ENCODE measurements around the gene OR6Y1. TPM values are rescaled to one million over a fixed set of nuclear protein-coding genes. Genes with fewer than 3 reads are reported as not detected.

OR6Y1 gene
- total and polyA plus RNA-seq, 4 donors, result not detected

- no peak overlapping the region for H3K27ac ChIP-seq (ENCODE audit: low read depth in 1 of 2, low read length in 2 of 2)
- H3K36me3 ChIP-seq (ENCODE audit: control insufficient read depth in 4 of 4, insufficient read depth in 3 of 4, low read depth in 1 of 4, low read length in 3 of 4), result no peaks in the 10 kb centered on the region
- TF ChIP-seq RAD21 (IDR thresholded peaks at IDR 0.05) (no peak), NR2F2 (IDR thresholded peaks at IDR 0.05) (no peak), HNF4G (IDR thresholded peaks at IDR 0.05) (no peak), YY1 (IDR thresholded peaks at IDR 0.05) (no peak)
- no peaks in the 10 kb centered on the region for H3K9me3 ChIP-seq (ENCODE audit: control insufficient read depth in 4 of 4, low read length in 3 of 4)
- H3K4me1 ChIP-seq (ENCODE audit: control insufficient read depth in 4 of 4, insufficient read depth in 4 of 4, low read length in 3 of 4), result no peaks in the 10 kb centered on the region
- H3K9ac ChIP-seq (ENCODE audit: low read depth in 1 of 2, low read length in 2 of 2), result no peak overlapping the region
- H3K4me3 ChIP-seq (ENCODE audit: low read depth in 1 of 3, low read length in 3 of 3), result no peak overlapping the region
- H3K27me3 ChIP-seq (ENCODE audit: control insufficient read depth in 4 of 4, insufficient read depth in 4 of 4, low read length in 3 of 4), result no peaks in the 10 kb centered on the region
- 74% methylated on average over 3 of the region's 3 CpGs for WGBS
- no peak for DNase-seq (ENCODE audit: low spot score)
Observed at GRCh38 chr1:158520955-158521665, 33.1 kb downstream of the OR6Y1 start.

- TF ChIP-seq ATF3 (IDR thresholded peaks at IDR 0.05) (no peak), FOXA2 (IDR thresholded peaks at IDR 0.05) (no peak)
- H3K36me3 ChIP-seq (ENCODE audit: control insufficient read depth in 4 of 4, insufficient read depth in 3 of 4, low read depth in 1 of 4, low read length in 3 of 4), result no peaks in the 10 kb centered on the region
- no peak overlapping the region for H3K27ac ChIP-seq (ENCODE audit: low read depth in 1 of 2, low read length in 2 of 2)
- H3K9ac ChIP-seq (ENCODE audit: low read depth in 1 of 2, low read length in 2 of 2), result no peak overlapping the region
- H3K27me3 ChIP-seq (ENCODE audit: control insufficient read depth in 4 of 4, insufficient read depth in 4 of 4, low read length in 3 of 4), result peaks cover 0 to 4% (median 1%) of the 10 kb centered on the region in 4 donors
- H3K4me3 ChIP-seq (ENCODE audit: low read depth in 1 of 3, low read length in 3 of 3), result no peak overlapping the region
- 41% methylated on average over 1 of the region's 1 CpG for WGBS
- H3K9me3 ChIP-seq (ENCODE audit: control insufficient read depth in 4 of 4, low read length in 3 of 4), result no peaks in the 10 kb centered on the region
- DNase-seq (ENCODE audit: low spot score), result no peak
- H3K4me1 ChIP-seq (ENCODE audit: control insufficient read depth in 4 of 4, insufficient read depth in 4 of 4, low read length in 3 of 4), result no peaks in the 10 kb centered on the region
Observed at GRCh38 chr1:158520021-158520420, 34.2 kb downstream of the OR6Y1 start.

DNA sequence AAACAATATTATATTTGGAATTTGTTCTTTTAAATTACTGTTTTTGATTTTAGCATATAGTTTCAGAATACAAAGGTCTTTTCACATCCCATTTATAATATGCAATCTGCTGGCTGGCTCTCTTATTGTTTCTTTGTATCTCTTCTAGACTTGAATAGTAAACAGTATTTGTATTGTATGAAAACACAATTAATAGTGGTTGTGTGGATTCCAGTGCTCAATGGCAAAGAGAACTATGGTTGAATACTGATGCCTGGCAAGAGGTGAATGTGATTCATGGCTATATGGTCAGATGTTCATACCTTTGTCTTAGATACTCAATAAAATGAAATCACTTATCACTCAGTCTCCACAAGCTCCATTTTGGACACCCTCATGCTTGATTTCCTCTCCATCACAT, 37.2 kb downstream of the OR6Y1 start:
- Histone ChIP-seq H3K9ac (ENCODE audit: low read depth in 1 of 2, low read length in 2 of 2) (no peak overlapping the region), H3K4me3 (ENCODE audit: low read depth in 1 of 3, low read length in 3 of 3) (no peak overlapping the region), H3K27me3 (ENCODE audit: control insufficient read depth in 4 of 4, insufficient read depth in 4 of 4, low read length in 3 of 4) (peaks cover 0 to 6% (median 1%) of the 10 kb centered on the region in 4 donors), H3K9me3 (ENCODE audit: control insufficient read depth in 4 of 4, low read length in 3 of 4) (no peaks in the 10 kb centered on the region), H3K27ac (ENCODE audit: low read depth in 1 of 2, low read length in 2 of 2) (no peak overlapping the region), H3K4me1 (ENCODE audit: control insufficient read depth in 4 of 4, insufficient read depth in 4 of 4, low read length in 3 of 4) (no peaks in the 10 kb centered on the region), H3K36me3 (ENCODE audit: control insufficient read depth in 4 of 4, insufficient read depth in 3 of 4, low read depth in 1 of 4, low read length in 3 of 4) (no peaks in the 10 kb centered on the region)
- TF ChIP-seq YY1 (IDR thresholded peaks at IDR 0.05) (no peak), MAX (IDR thresholded peaks at IDR 0.05) (no peak), ZBTB33 (IDR thresholded peaks at IDR 0.05) (no peak), TAF1 (conservative IDR thresholded peaks at IDR 0.05) (no peak), FOXA2 (IDR thresholded peaks at IDR 0.05) (no peak), HNF4A (conservative IDR thresholded peaks at IDR 0.05) (no peak), ATF3 (IDR thresholded peaks at IDR 0.05) (no peak), RXRA (IDR thresholded peaks at IDR 0.05) (no peak)
- no peak for DNase-seq (ENCODE audit: low spot score)

All from liver (tissue), 9 donors.